HepG2 (cell line): ENCODE measurements around the gene PCDHB10. TPM values are rescaled to one million over a fixed set of nuclear protein-coding genes. Genes with fewer than 3 reads are reported as not detected.

Experiments
- ATAC-seq: fragments of 200-7000 bp; cut with Tn5 transposase; 3 replicates; pipeline ENCODE4 v1.9.1; 2020; ENCODE audit warnings: mild to moderate bottlenecking, moderate library complexity
- BruUV-seq: library from RNA; stranded (reverse); fragments of 400-500 nt; replicated peaks from 2 replicates; lab custom pipeline; 2021; lab: Mats Ljungman, UMichigan
- CTCF ChIA-PET: fragments of 300-600 bp; formaldehyde crosslinking; extraction: SDS; loops from one replicate; lab custom pipeline; 2021; ENCODE audit warnings: low total read pairs, inconsistent platforms, low intra/inter-chr PET ratio; lab: Yijun Ruan, JAX
- POLR2A ChIA-PET: fragments of 350-600 bp; sonication (Branson Sonifier 250); formaldehyde crosslinking; loops from one replicate; lab custom pipeline; 2020; ENCODE audit warnings: antibody characterized with exemption, inconsistent platforms; lab: Yijun Ruan, JAX
- DNase-seq: peaks from one replicate; pipeline ENCODE4 v3.0.0-alpha.2; 2015; ENCODE audit warnings: low spot score
- FAIRE-seq: peaks from 3 replicates; lab custom pipeline; 2011; peaks lifted over from hg19 to GRCh38; lab: Jason Lieb, UNC
- H2AFZ ChIP-seq: one replicate; pipeline ENCODE4 v1.6.1; 2011; ENCODE audit warnings: low read length, inconsistent platforms
- H3K27ac ChIP-seq: fragments of 300-600 bp; 3 replicates; pipeline ENCODE4 v1.8.0; 2011; ENCODE audit warnings: mixed run types, mild to moderate bottlenecking, mixed read lengths, low read length, inconsistent platforms; ENCODE audit not compliant: insufficient read depth; ENCODE audit errors: extremely low read length
- H3K27me3 ChIP-seq, 2 experiments: fragments of 200-600 bp in 1 of 2; 2 replicates in 1 of 2; 3 replicates in 1 of 2; pipeline versions ENCODE4 v1.6.0 to v1.8.0; 2011; ENCODE audit warnings: low read length in 2 of 2, mild to moderate bottlenecking in 2 of 2, moderate library complexity in 2 of 2, inconsistent platforms in 1 of 2; ENCODE audit not compliant: insufficient read depth in 2 of 2, control insufficient read depth in 1 of 2
- H3K36me3 ChIP-seq, 2 experiments: fragments of 200-600 bp in 1 of 2; replicated peaks in 1 of 2; 2 replicates in 1 of 2; 3 replicates in 1 of 2; pipeline versions ENCODE4 v1.5.1 to v1.8.0; 2011; ENCODE audit warnings: low read length in 2 of 2, inconsistent platforms in 1 of 2; ENCODE audit not compliant: insufficient read depth in 2 of 2, control insufficient read depth in 1 of 2
- H3K4me1 ChIP-seq: 2 replicates; pipeline ENCODE4 v1.5.1; 2012; ENCODE audit warnings: low read length, inconsistent platforms; ENCODE audit not compliant: insufficient read depth
- H3K4me2 ChIP-seq: 2 replicates; pipeline ENCODE4 v1.6.0; 2011; ENCODE audit warnings: low read depth, low read length, inconsistent platforms
- H3K4me3 ChIP-seq, 3 experiments: fragments of 200-600 bp in 1 of 3; sonication (generic), shearing (Covaris generic) in 1 of 3; replicated peaks in 1 of 3; 2 replicates each; pipeline ENCODE4 v1.5.1; 2011 to 2016; ENCODE audit warnings: low read length in 3 of 3, inconsistent platforms in 2 of 3, low read depth in 2 of 3, mild to moderate bottlenecking in 2 of 3, control low read depth in 1 of 3, mixed read lengths in 1 of 3; ENCODE audit not compliant: insufficient read depth in 1 of 3
- H3K79me2 ChIP-seq: one replicate; pipeline ENCODE4 v1.6.1; 2011; ENCODE audit warnings: low read length, inconsistent platforms; ENCODE audit not compliant: insufficient read depth
- H3K9ac ChIP-seq: 2 replicates; pipeline ENCODE4 v1.6.0; 2011; ENCODE audit warnings: mild to moderate bottlenecking, low read depth, low read length, inconsistent platforms; ENCODE audit not compliant: insufficient read depth
- H3K9me3 ChIP-seq: 2 replicates; pipeline ENCODE4 v1.5.1; 2012; ENCODE audit warnings: mild to moderate bottlenecking, low read length
- H4K20me1 ChIP-seq: 2 replicates; pipeline ENCODE4 v1.6.0; 2011; ENCODE audit warnings: inconsistent platforms, mild to moderate bottlenecking, low read length, moderate library complexity; ENCODE audit not compliant: insufficient read depth
- ATF4 ChIP-seq, 2 experiments: fragments of 450-650 bp in 1 of 2; sonication (generic) in 1 of 2; formaldehyde crosslinking; IDR thresholded peaks; 2 replicates each; pipeline versions ENCODE4 v1.5.0 to v1.8.0; 2020 to 2022; ENCODE audit warnings: mild to moderate bottlenecking in 1 of 2, missing genetic modification reagents in 1 of 2
- ATM ChIP-seq: fragments of 450-650 bp; IDR thresholded peaks from 2 replicates; pipeline ENCODE4 v1.7.1; 2017; ENCODE audit warnings: mild to moderate bottlenecking, borderline replicate concordance
- BORCS8-MEF2B ChIP-seq: sonication (generic); formaldehyde crosslinking; IDR thresholded peaks from 2 replicates; pipeline ENCODE4 v1.8.0; 2022; ENCODE audit warnings: mild to moderate bottlenecking, missing genetic modification reagents
- BRF2 ChIP-seq: sonication (generic); formaldehyde crosslinking; IDR thresholded peaks from 2 replicates; pipeline ENCODE4 v1.8.1; 2022; ENCODE audit warnings: mild to moderate bottlenecking, missing genetic modification reagents
- CTCF ChIP-seq: sonication (generic); formaldehyde crosslinking; IDR thresholded peaks from 2 replicates; pipeline ENCODE4 v1.5.0; 2020; ENCODE audit warnings: mild to moderate bottlenecking, missing genetic modification reagents, moderate library complexity
- ELK4 ChIP-seq: sonication (generic); formaldehyde crosslinking; IDR thresholded peaks from 2 replicates; pipeline ENCODE4 v1.9.0; 2021; ENCODE audit warnings: missing genetic modification reagents, borderline replicate concordance
- HMGXB4 ChIP-seq, 2 experiments: sonication (generic) in 1 of 2; formaldehyde crosslinking in 1 of 2; IDR thresholded peaks; 2 replicates each; pipeline versions ENCODE4 v1.4.0 to v1.6.1; 2018 to 2020; ENCODE audit warnings: missing genetic modification reagents in 2 of 2, borderline replicate concordance in 1 of 2, low read depth in 1 of 2, mild to moderate bottlenecking in 1 of 2, missing biosample characterization in 1 of 2
- MEIS2 ChIP-seq: sonication (generic); formaldehyde crosslinking; IDR thresholded peaks from 2 replicates; pipeline ENCODE4 v1.9.0; 2021; ENCODE audit warnings: mild to moderate bottlenecking, missing genetic modification reagents
- SMARCE1 ChIP-seq: fragments of 450-650 bp; IDR thresholded peaks from 2 replicates; pipeline ENCODE4 v1.6.1; 2017; ENCODE audit warnings: borderline replicate concordance
- STAG1 ChIP-seq: sonication (generic); formaldehyde crosslinking; IDR thresholded peaks from 2 replicates; pipeline ENCODE4 v1.4.0; 2020; ENCODE audit warnings: missing genetic modification reagents
- STAT5B ChIP-seq: sonication (generic); formaldehyde crosslinking; IDR thresholded peaks from 2 replicates; pipeline ENCODE4 v1.4.0; 2020; ENCODE audit warnings: missing genetic modification reagents
- SUZ12 ChIP-seq: fragments of 150-350 bp; IDR thresholded peaks from 2 replicates; pipeline ENCODE4 v1.6.1; 2014; ENCODE audit warnings: low read depth, low read length
- ZNF362 ChIP-seq: sonication (generic); formaldehyde crosslinking; IDR thresholded peaks from 2 replicates; pipeline ENCODE4 v1.4.0; 2020; ENCODE audit warnings: missing genetic modification reagents, mild to moderate bottlenecking, borderline replicate concordance
- ZNF570 ChIP-seq: sonication (generic); formaldehyde crosslinking; IDR thresholded peaks from 2 replicates; pipeline ENCODE4 v1.4.0; 2020; ENCODE audit warnings: mild to moderate bottlenecking, missing genetic modification reagents, borderline replicate concordance
- WGBS: methylation state at CpG from one replicate; pipeline ENCODE4 v1.1.6; 2017; ENCODE audit warnings: low lambda C conversion rate; 5-methylcytosine and 5-hydroxymethylcytosine counted together
- in situ Hi-C: cut with HindIII; loops from 2 replicates; pipeline ENCODE4 v1.10.0; 2017; ENCODE audit warnings: low pct_unique_long_range_greater_than_20kb; ENCODE audit not compliant: extremely low pct_ligation_motif_present
- intact Hi-C: fragments of 100-400 bp; cut with micrococcal nuclease; formaldehyde crosslinking; loops from one replicate; pipeline ENCODE4 v1.10.0; 2022; ENCODE audit not compliant: unreplicated experiment
- polyA plus RNA-seq, 8 experiments: library from polyadenylated mRNA; depleted of rRNA in 3 of 8; stranded (reverse) in 7 of 8; unstranded in 1 of 8; fragments of >200 nt; fragmentation: Illumina TruSeq in 4 of 8; extraction: Trizol in 4 of 8; gene quantifications; 2 replicates each; pipeline versions ENCODE4 v1.2.1 to v1.2.3, GENCODE V29; 2011 to 2016; ENCODE audit warnings: low read depth in 4 of 8, missing spikeins in 1 of 8, mixed read lengths in 1 of 8; ENCODE audit not compliant: insufficient read depth in 1 of 8
- total RNA-seq, 5 experiments: library from RNA; depleted of rRNA; stranded (reverse); fragments of >200 nt; fragmentation: Illumina TruSeq; extraction: Trizol; gene quantifications; 2 replicates each; pipeline ENCODE4 v1.2.3, GENCODE V29; 2016; ENCODE audit warnings: low read depth in 1 of 5

PCDHB10 gene
- total and polyA plus RNA-seq, 2 of the 13 experiments (the other 11 are each of a cell fraction or from before 2014, with no cell fraction given): 0.05 TPM; not detected in 1

- intact Hi-C loops (loop anchor here (1.0 to 5.0 kb wide), 2 partner anchors 299 to 341 kb away; no protein-coding TSS in a partner anchor), in situ Hi-C loops (loop anchor here (5.0 kb wide), 1 partner anchor 339 kb away; no protein-coding TSS in a partner anchor)
- no peaks in the 10 kb centered on the region for H4K20me1 ChIP-seq
- peak within 1 kb of the TSS; percentile 91 for H2AFZ ChIP-seq
- no peaks in the 10 kb centered on the region for H3K36me3 ChIP-seq
- 11% methylated on average over 15 of the region's 15 CpGs for WGBS
- POLR2A ChIA-PET: interaction anchor here (0.6 to 0.9 kb wide), 2 partner anchors 341 kb away, joined by 3 to 4 read pairs; no protein-coding TSS in a partner anchor
- peak within 1 kb of the TSS; percentile 45 for H3K9ac ChIP-seq
- ATAC-seq: peak; percentile 92
- CTCF ChIA-PET: interaction anchor here (1.1 to 2.1 kb wide), 5 partner anchors 301 to 344 kb away, joined by 4 to 14 read pairs (median 5); no protein-coding TSS in a partner anchor
- TSS peak; percentile 52 for BruUV-seq
- no peak within 1 kb of the TSS for H3K27ac ChIP-seq
- FAIRE-seq: peak; percentile 60
- H3K4me2 ChIP-seq: peak within 1 kb of the TSS; percentile 80
- no peaks in the 10 kb centered on the region for H3K9me3 ChIP-seq
- no peaks in the 10 kb centered on the region for H3K79me2 ChIP-seq
- peaks cover 3 to 4% of the 10 kb centered on the region in 2 experiments; a peak in 3 of 5 replicates for H3K27me3 ChIP-seq
- 0 out of 2 replicates have a peak, but pooled peaks cover 7% of the 10 kb centered on the region for H3K4me1 ChIP-seq
- H3K4me3 ChIP-seq: peak within 1 kb of the TSS; percentile 41 to 57 (median 52)
- peak; percentile 45 for DNase-seq
- TF ChIP-seq STAG1 (CRISPR knock-in tag) (peak; percentile 57), MEIS2 (no peak), BRF2 (no peak), ZNF362 (peak; percentile 49; the same call in 1 of the 2 replicates), CTCF (peak; percentile 65), BORCS8-MEF2B (CRISPR knock-in tag) (no peak), STAT5B (CRISPR knock-in tag) (no peak), ZNF570 (CRISPR knock-in tag) (no peak), SUZ12 (no peak), ELK4 (CRISPR knock-in tag) (no peak), SMARCE1 (no peak), ATM (no peak), ATF4 (CRISPR knock-in tag; IDR thresholded peaks at IDR 0.05) (no peak), HMGXB4 (CRISPR knock-in tag; IDR thresholded peaks at IDR 0.05; ENCODE audit: borderline replicate concordance in 1 of 2, low read depth in 1 of 2) (0 out of 4 replicates have a peak, but pooled peaks of 1 of the 2 experiments have one; percentile 24)
These were observed 31.1 kb downstream of the PCDHB10 start, which contains the start of gene PCDHB14 for GRCh38 chr5:141223112-141223783. Gene PCDHB14 (plus strand): TSS chr5:141223343. CDS start chr5:141223506, 163 bp downstream.
